Measurements from ENCODE around the gene F8.
"Not testable (repeated sequence)": the region's sequence is repeated elsewhere in the genome, so short reads cannot be mapped to it uniquely, and the experiment has no call there.

F8 gene

GRCh38 chrX:154980330-154981115 lies 42.0 kb downstream of the F8 start:
- DNase-seq: peak; percentile 77 to 85

- no peak for DNase-seq
Measured at GRCh38 chrX:154979629-154980028, 42.9 kb downstream of the F8 start.

GRCh38 chrX:154968353-154968752 lies 54.2 kb downstream of the F8 start:
- no peak for DNase-seq

GRCh38 chrX:154967603-154968002 lies 54.9 kb downstream of the F8 start:
- no peak for DNase-seq

- DNase-seq: no peak
Measured at GRCh38 chrX:154961947-154962346, 60.6 kb downstream of the F8 start.

GRCh38 chrX:154955799-154956198 lies 66.7 kb downstream of the F8 start:
- not testable (repeated sequence) for DNase-seq

- not testable (repeated sequence) for DNase-seq
Measured at GRCh38 chrX:154939265-154939664, 83.3 kb downstream of the F8 start.

- DNase-seq: not testable (repeated sequence)
Measured at GRCh38 chrX:154924771-154925170, 97.8 kb downstream of the F8 start.

- DNase-seq: peak in 1 of 2 donors; percentile 42
Measured at GRCh38 chrX:154918060-154918483, 104.5 kb downstream of the F8 start.

GRCh38 chrX:154914052-154914451 lies 108.5 kb downstream of the F8 start:
- no peak for DNase-seq

GRCh38 chrX:154910528-154910927 lies 112.0 kb downstream of the F8 start:
- DNase-seq: not testable (repeated sequence)

GRCh38 chrX:154910048-154910447 lies 112.5 kb downstream of the F8 start:
- DNase-seq: not testable (repeated sequence)

- DNase-seq: no peak
Measured at GRCh38 chrX:154908821-154909220, 113.7 kb downstream of the F8 start.

- DNase-seq: no peak
Measured at GRCh38 chrX:154902408-154902807, 120.1 kb downstream of the F8 start.

GRCh38 chrX:154900323-154900722 lies 122.2 kb downstream of the F8 start:
- DNase-seq: no peak

- no peak for DNase-seq
Measured at GRCh38 chrX:154892296-154892695, 130.2 kb downstream of the F8 start.

GRCh38 chrX:154890990-154891639 lies 131.4 kb downstream of the F8 start:
- DNase-seq: no peak

- not testable (repeated sequence) for DNase-seq
Measured at GRCh38 chrX:154886789-154887221, 135.7 kb downstream of the F8 start.

GRCh38 chrX:154886069-154886788 lies 136.3 kb downstream of the F8 start, which contains the start of gene F8A1:
F8A1 (plus strand) TSS chrX:154886355; CDS start chrX:154886375, 20 bp downstream.
- DNase-seq: peak in 1 of 2 donors; percentile 49

- peak in 1 of 2 donors; percentile 0 for DNase-seq
Measured at GRCh38 chrX:154885549-154885948, 137.0 kb downstream of the F8 start.

- not testable (repeated sequence) for DNase-seq
Measured at GRCh38 chrX:154885057-154885456, 137.5 kb downstream of the F8 start.

- not testable (repeated sequence) for DNase-seq
Measured at GRCh38 chrX:154884069-154884468, 138.5 kb downstream of the F8 start.

GRCh38 chrX:154873329-154873728 lies 149.2 kb downstream of the F8 start:
- no peak for DNase-seq

Measured in CD4-positive, alpha-beta T cell treated with Interferon alpha-2 for 1 hour (primary cell).